Aorta (tissue), 5 donors: ENCODE data around the gene VRTN. TPM values are rescaled to one million over a fixed set of nuclear protein-coding genes. Genes with fewer than 3 reads are reported as not detected.

Source experiments
- ATAC-seq: fragments of 200-7000 bp; cut with Tn5 transposase; one replicate; pipeline ENCODE4 v1.9.1; 2022; ENCODE audit warnings: moderate library complexity; ENCODE audit not compliant: low FRiP score
- DNase-seq, 2 donors: peaks; one replicate each; pipeline ENCODE4 v3.0.0-alpha.2; 2020
- H3K27ac ChIP-seq, 2 donors: one replicate each; pipeline ENCODE4 v1.5.1; 2013; ENCODE audit warnings: low read length in 2 of 2, mild to moderate bottlenecking in 2 of 2, moderate library complexity in 2 of 2, control low read depth in 1 of 2, inconsistent platforms in 1 of 2, low read depth in 1 of 2
- H3K27me3 ChIP-seq, 2 donors: one replicate each; pipeline ENCODE4 v1.6.1; 2013; ENCODE audit warnings: control low read depth in 1 of 2, low read length in 1 of 2, mild to moderate bottlenecking in 1 of 2, moderate library complexity in 1 of 2; ENCODE audit not compliant: insufficient read depth in 2 of 2, control insufficient read depth in 1 of 2
- H3K36me3 ChIP-seq, 2 donors: one replicate each; pipeline ENCODE4 v1.6.1; 2013; ENCODE audit warnings: control low read depth in 1 of 2, low read length in 1 of 2, mild to moderate bottlenecking in 1 of 2; ENCODE audit not compliant: insufficient read depth in 2 of 2, control insufficient read depth in 1 of 2
- H3K4me1 ChIP-seq, 2 donors: one replicate each; pipeline ENCODE4 v1.6.1; 2013; ENCODE audit warnings: low read length in 2 of 2, control low read depth in 1 of 2, mild to moderate bottlenecking in 1 of 2, moderate library complexity in 1 of 2; ENCODE audit not compliant: insufficient read depth in 2 of 2, control insufficient read depth in 1 of 2
- H3K4me3 ChIP-seq, 2 donors: one replicate each; pipeline ENCODE4 v1.5.1; 2013; ENCODE audit warnings: low read length in 2 of 2, control low read depth in 1 of 2, mild to moderate bottlenecking in 1 of 2
- H3K9me3 ChIP-seq: one replicate; pipeline ENCODE4 v1.6.1; 2013; ENCODE audit warnings: mild to moderate bottlenecking, low read length; ENCODE audit not compliant: control insufficient read depth
- WGBS, 2 donors: extraction: QIAGEN DNeasy Blood & Tissue Kit; methylation state at CpG; one replicate each; pipeline ENCODE4 v1.1.7; 2013; 5-methylcytosine and 5-hydroxymethylcytosine counted together
- intact Hi-C, 2 donors: fragments of 100-400 bp; cut with DNase I; formaldehyde crosslinking; loops; one replicate each; pipeline versions ENCODE4 v1.14.2 to v1.15.0; 2022
- long read RNA-seq, 2 donors: library from polyadenylated mRNA; unstranded; transcript quantifications; one replicate each; pipeline ENCODE4 v2.0.0, GENCODE V29; 2020 to 2021
- polyA plus RNA-seq, 2 donors: library from polyadenylated mRNA; stranded (reverse); fragments of 200-250 nt; gene quantifications; one replicate each; pipeline ENCODE4 v1.2.3, GENCODE V29; 2013
- total RNA-seq, 2 donors: library from RNA; stranded (reverse); fragmentation: NEBNext Ultra II Directional; extraction: Animal tissue kit (Norgen Biotek cat#: 25700); gene quantifications; one replicate each; pipeline ENCODE4 v1.2.1, GENCODE V29; 2021
- donor health status: healthy with polysubstance abuse.
- donor health status: Bipolar disorder and iron deficiency.
- donor health status: DM: no; HTN: no; CAD: no.
- donor health status: DM: no; HTN: no; CAD: no.
- donor health status: DM: yes; HTN: yes; CAD: no.

The VRTN gene, protein sequence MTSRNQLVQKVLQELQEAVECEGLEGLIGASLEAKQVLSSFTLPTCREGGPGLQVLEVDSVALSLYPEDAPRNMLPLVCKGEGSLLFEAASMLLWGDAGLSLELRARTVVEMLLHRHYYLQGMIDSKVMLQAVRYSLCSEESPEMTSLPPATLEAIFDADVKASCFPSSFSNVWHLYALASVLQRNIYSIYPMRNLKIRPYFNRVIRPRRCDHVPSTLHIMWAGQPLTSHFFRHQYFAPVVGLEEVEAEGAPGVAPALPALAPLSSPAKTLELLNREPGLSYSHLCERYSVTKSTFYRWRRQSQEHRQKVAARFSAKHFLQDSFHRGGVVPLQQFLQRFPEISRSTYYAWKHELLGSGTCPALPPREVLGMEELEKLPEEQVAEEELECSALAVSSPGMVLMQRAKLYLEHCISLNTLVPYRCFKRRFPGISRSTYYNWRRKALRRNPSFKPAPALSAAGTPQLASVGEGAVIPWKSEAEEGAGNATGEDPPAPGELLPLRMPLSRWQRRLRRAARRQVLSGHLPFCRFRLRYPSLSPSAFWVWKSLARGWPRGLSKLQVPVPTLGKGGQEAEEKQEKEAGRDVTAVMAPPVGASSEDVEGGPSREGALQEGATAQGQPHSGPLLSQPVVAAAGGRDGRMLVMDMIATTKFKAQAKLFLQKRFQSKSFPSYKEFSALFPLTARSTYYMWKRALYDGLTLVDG
- total RNA-seq = not detected
- not detected for polyA plus RNA-seq
- long read RNA-seq, donor 1 = 0 reads
- long read RNA-seq, donor 2 = 0 reads

DNA sequence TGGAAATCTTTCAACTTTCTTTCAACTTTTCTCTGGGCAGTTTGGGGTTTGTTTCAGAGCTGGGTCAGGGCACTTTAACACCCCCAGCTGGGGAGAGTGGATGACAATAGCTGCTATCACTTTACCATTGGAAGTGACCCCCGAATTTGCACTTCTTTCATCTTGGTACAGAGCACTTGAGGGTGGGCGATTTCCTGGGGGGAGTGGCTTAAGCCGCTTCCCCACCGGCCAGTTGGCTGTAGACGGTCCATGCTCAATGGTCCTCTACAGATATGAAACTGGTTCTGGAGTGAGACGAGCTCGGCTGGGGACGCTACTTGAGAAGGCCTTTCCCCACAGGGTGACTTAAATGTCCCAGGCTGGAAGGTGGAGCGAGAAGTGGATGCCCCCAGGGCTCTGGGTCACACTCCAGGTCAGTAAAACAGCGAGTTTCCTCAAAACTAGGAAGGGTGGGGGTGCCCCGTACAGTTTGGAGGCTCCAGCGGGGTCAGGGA, at the start of gene VRTN:
Gene VRTN, plus strand, starts transcription at position 231 of the 494 bp plus-strand sequence. CDS start 8,313 bp downstream, outside the sequence.
- Histone ChIP-seq H3K27me3 (no peaks in the 10 kb centered on the region), H3K27ac (no peak within 1 kb of the TSS), H3K4me1 (no peaks in the 10 kb centered on the region), H3K9me3 (no peaks in the 10 kb centered on the region), H3K4me3 (no peak within 1 kb of the TSS), H3K36me3 (no peaks in the 10 kb centered on the region)
- ATAC-seq = no peak
- intact Hi-C loops = no loop called here
- no peak for DNase-seq
- WGBS, 2 donors = 46 to 47% methylated on average over 12 of the region's 12 CpGs

DNA sequence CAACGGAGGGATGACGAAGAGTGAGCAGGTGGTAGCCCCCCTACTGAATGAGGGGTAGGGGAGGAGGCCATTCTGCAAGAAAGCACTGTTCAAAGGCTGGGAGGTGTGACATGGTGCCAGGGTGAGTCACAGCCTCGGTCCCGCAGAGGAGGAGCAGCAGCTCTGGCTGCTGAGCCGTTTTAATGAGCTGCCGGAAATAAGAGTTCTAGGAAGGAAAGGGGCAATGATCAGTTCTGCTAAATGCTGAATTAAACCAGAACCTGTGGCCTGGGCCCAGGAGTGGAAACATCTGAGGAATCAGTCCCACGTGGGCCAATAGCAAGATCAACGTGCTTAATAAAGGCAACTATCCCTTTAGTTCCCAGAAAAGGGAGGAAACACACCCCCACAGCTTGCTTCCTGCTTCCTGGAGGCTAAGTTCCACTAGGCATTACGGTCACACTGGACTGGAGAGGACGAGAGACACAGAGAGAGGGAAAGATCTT, 49.2 kb upstream of the VRTN start:
- DNase-seq (peak in 1 of 2 donors; percentile 72), ATAC-seq (no peak)
- intact Hi-C loops = no loop called here
- Histone ChIP-seq H3K4me3 (no peak overlapping the region), H3K9me3 (no peaks in the 10 kb centered on the region), H3K4me1 (no peaks in the 10 kb centered on the region), H3K27me3 (no peaks in the 10 kb centered on the region), H3K36me3 (peaks cover 0 to 11% of the 10 kb centered on the region in 2 donors), H3K27ac (no peak overlapping the region)
- 57 to 72% methylated on average over 10 of the region's 10 CpGs for WGBS, 2 donors

DNA sequence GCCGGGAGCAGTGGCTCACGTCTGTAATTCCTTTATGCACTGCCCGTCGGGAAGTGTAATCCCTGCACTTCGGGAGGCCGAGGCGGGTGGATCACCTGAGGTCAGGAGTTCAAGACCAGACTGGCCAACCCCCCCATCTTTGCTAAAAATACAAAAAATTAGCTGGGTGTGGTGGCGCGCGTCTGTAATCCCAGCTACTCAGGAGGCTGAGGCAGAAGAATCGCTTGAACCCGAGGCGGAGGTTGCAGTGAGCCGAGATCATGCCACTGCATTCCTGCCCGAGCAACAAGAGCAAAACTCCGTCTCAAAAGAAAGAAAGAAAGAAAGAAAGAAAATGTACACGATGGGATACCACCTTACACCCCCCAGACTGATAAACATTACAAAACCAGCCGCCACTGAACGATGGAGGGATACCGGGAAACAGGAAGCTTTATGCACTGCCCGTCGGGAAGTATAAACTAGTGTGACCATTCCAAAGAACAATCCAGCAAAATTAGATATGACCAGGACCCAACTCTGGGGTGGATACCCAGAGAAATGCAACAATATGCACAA, 46.6 kb upstream of the VRTN start:
- peaks cover 0 to 7% of the 10 kb centered on the region in 2 donors for H3K36me3 ChIP-seq
- no peaks in the 10 kb centered on the region for H3K4me1 ChIP-seq
- H3K27ac ChIP-seq = peak overlapping the region in 1 of 2 donors; percentile 10
- peak in 1 of 2 donors; percentile 55 for DNase-seq
- ATAC-seq = no peak
- no peaks in the 10 kb centered on the region for H3K27me3 ChIP-seq
- intact Hi-C loops = no loop called here
- no peaks in the 10 kb centered on the region for H3K9me3 ChIP-seq
- WGBS, 2 donors = 22 to 26% methylated on average over 22 of the region's 22 CpGs
- peak overlapping the region; percentile 68 to 75 for H3K4me3 ChIP-seq

DNA sequence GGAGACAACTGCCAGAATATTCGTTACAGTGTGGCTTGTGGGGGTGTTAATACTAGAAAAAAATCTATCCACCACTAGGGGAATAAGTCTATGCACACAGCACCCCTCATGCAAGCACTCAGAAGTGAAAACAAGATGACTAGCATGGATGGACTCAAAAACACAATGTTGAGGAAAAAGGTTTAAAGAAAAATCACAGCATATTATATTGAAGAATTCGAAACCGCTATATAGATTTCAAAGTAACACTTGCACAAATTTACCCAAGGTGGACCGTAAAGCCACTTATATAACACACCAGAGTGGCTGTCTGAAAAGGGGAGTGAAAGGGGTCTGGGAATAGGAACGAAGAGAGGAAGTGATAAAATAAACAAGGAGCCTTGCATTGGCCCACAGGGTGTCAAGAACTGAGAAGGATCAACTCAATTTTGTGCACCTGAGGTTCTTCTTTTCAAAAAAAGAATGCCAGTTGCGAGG, 46.1 kb upstream of the VRTN start:
- ATAC-seq = peak; percentile 83
- Histone ChIP-seq H3K9me3 (no peaks in the 10 kb centered on the region), H3K4me1 (no peaks in the 10 kb centered on the region), H3K27me3 (no peaks in the 10 kb centered on the region), H3K36me3 (peaks cover 0 to 7% of the 10 kb centered on the region in 2 donors), H3K27ac (peak overlapping the region; percentile 43 to 46), H3K4me3 (peak overlapping the region; percentile 68 to 75)
- intact Hi-C loops = no loop called here
- no peak for DNase-seq
- WGBS, 2 donors = 0% methylated on average over 6 of the region's 6 CpGs

DNA sequence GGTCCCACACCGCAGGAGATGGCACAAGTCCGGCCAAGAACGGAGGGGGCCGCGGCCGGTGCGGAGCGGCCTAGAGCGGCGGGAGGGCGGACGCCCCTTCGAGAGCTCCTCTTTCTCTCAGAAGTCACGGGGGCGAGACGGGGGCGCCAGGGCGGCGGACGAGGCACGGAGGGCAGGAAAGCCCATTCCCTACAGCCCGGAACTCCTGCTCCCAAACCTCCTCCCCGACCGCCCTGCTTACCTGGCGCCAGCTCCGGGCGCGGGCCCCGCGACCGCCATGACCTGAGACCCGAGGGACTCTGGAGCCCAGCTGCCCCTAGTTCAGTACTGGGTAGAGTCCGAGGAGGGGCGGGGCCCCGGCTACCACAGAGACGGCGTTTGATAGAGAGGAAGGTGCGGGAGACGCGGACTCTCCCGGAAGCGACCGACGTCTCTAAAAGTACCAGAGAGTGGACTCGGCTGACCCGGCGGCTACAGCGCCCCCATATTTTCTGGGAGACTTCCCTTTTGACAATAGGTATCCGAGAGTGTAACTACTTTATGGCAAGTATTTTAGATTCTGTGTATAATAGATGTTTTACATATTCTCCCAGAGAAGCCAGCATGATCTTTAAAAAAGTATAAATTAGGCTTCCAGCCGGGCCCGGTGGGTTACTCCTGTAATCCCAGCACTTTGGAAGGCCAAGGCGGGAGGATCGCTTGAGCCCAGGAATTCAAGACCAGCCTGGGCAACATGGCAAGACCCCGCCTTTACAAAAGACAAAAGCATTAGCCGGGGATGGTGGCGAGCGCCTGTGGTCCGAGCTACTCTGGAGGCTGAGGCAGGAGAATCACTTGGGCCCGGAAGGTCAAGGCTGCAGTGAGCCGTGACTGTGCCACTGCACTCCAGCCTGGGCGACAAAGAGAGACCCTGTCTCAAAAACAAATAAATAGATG, 45.4 kb upstream of the VRTN start, which contains the start of gene ABCD4:
Gene ABCD4, minus strand, starts transcription at position 301 of the 936 bp plus-strand sequence. Its CDS starts 22 bp downstream, at position 279.
- H3K27ac ChIP-seq = peak within 1 kb of the TSS; percentile 46 to 48
- peaks cover 0 to 7% of the 10 kb centered on the region in 2 donors for H3K36me3 ChIP-seq
- ATAC-seq (peak; percentile 97), DNase-seq (peak; percentile 96 to 98)
- intact Hi-C loops = no loop called here
- H3K27me3 ChIP-seq = no peaks in the 10 kb centered on the region
- H3K9me3 ChIP-seq = no peaks in the 10 kb centered on the region
- H3K4me3 ChIP-seq = peak within 1 kb of the TSS; percentile 68 to 75
- WGBS, 2 donors = 11% methylated on average over 61 of the region's 61 CpGs
- no peaks in the 10 kb centered on the region for H3K4me1 ChIP-seq

DNA sequence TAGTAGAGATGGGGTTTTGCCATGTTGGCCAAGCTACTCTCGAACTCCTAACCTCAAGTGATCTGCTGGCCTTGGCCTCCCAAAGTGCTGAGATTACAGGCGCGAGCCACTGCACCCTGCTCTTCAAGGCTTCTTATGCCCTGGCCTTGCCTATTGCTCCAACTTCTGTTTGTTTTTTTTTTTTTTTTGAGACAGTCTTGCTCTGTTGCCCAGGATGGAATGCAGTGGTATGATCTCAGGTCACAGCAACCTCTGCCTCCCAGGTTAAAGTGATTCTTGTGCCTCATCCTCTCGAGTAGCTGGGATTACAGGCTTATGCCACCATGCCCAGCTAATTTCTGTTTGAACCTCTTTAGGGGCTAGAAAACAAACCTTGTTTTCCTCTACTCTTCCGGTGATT, 39.6 kb upstream of the VRTN start:
- intact Hi-C loops = no loop called here
- no peaks in the 10 kb centered on the region for H3K4me1 ChIP-seq
- DNase-seq = no peak
- WGBS, 2 donors = 67 to 70% methylated on average over 5 of the region's 5 CpGs
- no peaks in the 10 kb centered on the region for H3K27me3 ChIP-seq
- H3K4me3 ChIP-seq = no peak overlapping the region
- no peaks in the 10 kb centered on the region for H3K36me3 ChIP-seq
- no peak overlapping the region for H3K27ac ChIP-seq
- ATAC-seq = no peak
- no peaks in the 10 kb centered on the region for H3K9me3 ChIP-seq

DNA sequence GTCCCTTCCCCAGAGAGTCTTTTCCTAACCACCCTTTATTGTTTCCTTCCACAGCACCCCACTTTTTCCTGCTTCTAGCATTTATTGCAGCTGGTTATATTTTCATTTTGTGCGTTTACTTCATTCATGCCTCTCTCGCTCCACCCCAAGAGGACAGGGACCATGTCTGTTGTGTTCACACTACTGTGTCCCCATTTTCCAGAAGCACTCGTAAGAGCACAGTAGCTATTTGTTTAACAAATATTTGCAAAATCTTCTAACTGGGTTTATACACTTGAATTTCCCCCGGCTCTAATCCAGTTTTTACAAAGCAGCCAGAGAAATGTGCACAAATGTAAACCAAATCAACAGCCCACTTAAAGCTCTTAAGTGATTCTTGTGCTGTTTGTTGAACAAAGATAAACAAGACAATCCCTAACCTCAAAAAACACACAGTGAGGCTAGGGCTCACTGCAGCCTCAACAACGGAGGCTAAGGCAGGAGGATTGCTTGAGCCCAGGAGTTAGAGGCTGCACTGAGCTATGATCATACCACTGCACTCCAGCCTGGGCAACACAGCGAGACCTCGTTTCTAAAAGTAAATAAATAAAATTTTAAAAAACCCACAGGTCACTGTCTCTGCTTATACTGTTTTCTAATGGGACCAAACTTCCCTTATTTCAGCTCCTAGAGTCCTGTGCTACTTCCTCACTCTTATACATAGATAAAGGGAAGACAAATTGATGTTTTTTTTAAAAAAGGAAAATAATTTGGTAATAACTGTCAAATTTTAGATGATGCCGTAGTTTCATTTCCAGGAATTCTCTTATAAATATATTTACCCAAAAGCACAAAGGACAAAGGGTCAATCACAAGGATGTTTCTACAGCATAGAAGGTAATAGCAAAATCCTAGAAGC, 38.9 kb upstream of the VRTN start:
- 77 to 78% methylated on average over 8 of the region's 8 CpGs for WGBS, 2 donors
- intact Hi-C loops = no loop called here
- ATAC-seq = no peak

More for the DNA sequence above, 38.9 kb upstream of the VRTN start:
- no peak overlapping the region for H3K4me3 ChIP-seq
- no peak for DNase-seq
- H3K9me3 ChIP-seq = no peaks in the 10 kb centered on the region
- H3K27ac ChIP-seq = no peak overlapping the region
- no peaks in the 10 kb centered on the region for H3K36me3 ChIP-seq
- H3K4me1 ChIP-seq = no peaks in the 10 kb centered on the region
- H3K27me3 ChIP-seq = no peaks in the 10 kb centered on the region
